ENCODE results near the gene TRABD2A. TPM values are rescaled to one million over a fixed set of nuclear protein-coding genes. Genes with fewer than 3 reads are reported as not detected.
A peak's percentile ranks its signal among the peaks of the same experiment; 100 is the strongest.

Gene TRABD2A
- total and polyA plus RNA-seq, 9 of the 15 experiments (the other 6 are each of a cell fraction or from before 2014, with no cell fraction given): 0.07 to 0.45 (median 0.25) TPM

- TF ChIP-seq ATF3 (IDR thresholded peaks at IDR 0.05) (peak; percentile 99), ATF3 (CRISPR knock-in tag; conservative IDR thresholded peaks at IDR 0.05) (peak; percentile 63; the same call in 1 of the 2 replicates), JUNB (CRISPR knock-in tag; conservative IDR thresholded peaks at IDR 0.05) (peak; percentile 49; the same call in 1 of the 2 replicates), ZNF668 (CRISPR knock-in tag; IDR thresholded peaks at IDR 0.05) (no peak), PML (IDR thresholded peaks at IDR 0.05; ENCODE audit: low read length) (peak; percentile 15; the same call in 1 of the 2 replicates), SMARCA4 (IDR thresholded peaks at IDR 0.05) (peak; percentile 84), EP400 (IDR thresholded peaks at IDR 0.05) (peak; percentile 86)
Measured at GRCh38 chr2:84919885-84920580, 39.1 kb upstream of the TRABD2A start (continued).

DNA sequence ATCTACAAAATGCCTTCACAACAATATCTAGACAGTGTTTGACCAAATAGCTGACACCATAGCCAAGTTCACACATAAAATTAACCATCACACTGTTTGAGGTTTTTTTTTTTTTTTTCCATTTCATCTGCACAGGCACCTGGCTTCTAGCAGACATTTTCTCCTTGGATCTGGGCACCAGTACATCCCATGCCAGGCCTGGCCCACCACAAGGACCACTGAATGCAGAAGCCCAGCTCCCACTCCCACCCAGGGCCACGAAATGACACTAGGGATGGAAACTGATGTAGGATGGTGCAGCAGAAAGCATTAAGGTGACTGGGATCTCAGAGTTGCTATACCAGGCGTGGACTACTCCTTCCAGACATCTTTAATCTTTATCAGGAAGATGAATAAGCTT, 37.5 kb upstream of the TRABD2A start:
- no peak overlapping the region for H3K4me2 ChIP-seq (ENCODE audit: insufficient read depth, low read length)
- CTCF ChIA-PET (ENCODE audit: low intra/inter-chr PET ratio): no interaction called here
- 39% methylated on average over 2 of the region's 2 CpGs for WGBS (ENCODE audit: insufficient coverage, low coverage, missing lambda C conversion rate)
- TF ChIP-seq TAF7 (tag; IDR thresholded peaks at IDR 0.05) (no peak), NFIX (CRISPR knock-in tag; IDR thresholded peaks at IDR 0.05; ENCODE audit: low read depth) (no peak), ARID1B (IDR thresholded peaks at IDR 0.05) (no peak), KDM5B (IDR thresholded peaks at IDR 0.05; ENCODE audit: insufficient replicate concordance, low read depth, low read length) (no peak), GATAD2A (IDR thresholded peaks at IDR 0.05) (no peak), FUS (optimal IDR thresholded peaks at IDR 0.05; ENCODE audit: low read depth, low read length) (no peak), SAFB (IDR thresholded peaks at IDR 0.05; ENCODE audit: borderline replicate concordance, low read depth, low read length) (no peak), HMG20A (CRISPR knock-in tag; conservative IDR thresholded peaks at IDR 0.05) (no peak), ZNF518B (CRISPR knock-in tag; IDR thresholded peaks at IDR 0.05) (no peak)
- TF ChIP-seq, protein P1, sequence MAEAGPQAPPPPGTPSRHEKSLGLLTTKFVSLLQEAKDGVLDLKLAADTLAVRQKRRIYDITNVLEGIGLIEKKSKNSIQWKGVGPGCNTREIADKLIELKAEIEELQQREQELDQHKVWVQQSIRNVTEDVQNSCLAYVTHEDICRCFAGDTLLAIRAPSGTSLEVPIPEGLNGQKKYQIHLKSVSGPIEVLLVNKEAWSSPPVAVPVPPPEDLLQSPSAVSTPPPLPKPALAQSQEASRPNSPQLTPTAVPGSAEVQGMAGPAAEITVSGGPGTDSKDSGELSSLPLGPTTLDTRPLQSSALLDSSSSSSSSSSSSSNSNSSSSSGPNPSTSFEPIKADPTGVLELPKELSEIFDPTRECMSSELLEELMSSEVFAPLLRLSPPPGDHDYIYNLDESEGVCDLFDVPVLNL (CRISPR knock-in tag; IDR thresholded peaks at IDR 0.05; ENCODE audit: low read depth): no peak

More for the DNA sequence above, 37.5 kb upstream of the TRABD2A start:
- H3K9ac ChIP-seq (ENCODE audit: insufficient read depth in 1 of 2, low read depth in 2 of 2, low read length in 2 of 2): no peak overlapping the region
- in situ Hi-C loops (cut with MboI) (no loop called here), intact Hi-C loops (cut with micrococcal nuclease) (no loop called here)
- no peak overlapping the region for H3K27ac ChIP-seq (ENCODE audit: extremely low read depth, low read depth, low read length)
- FAIRE-seq (no peak), ATAC-seq (no peak), DNase-seq (ENCODE audit: extremely low read depth in 1 of 4, low spot score in 3 of 4) (no peak)
- no peak overlapping the region for H3K4me3 ChIP-seq
- POLR2A ChIA-PET: interaction anchor here (0.6 to 5.1 kb wide), 3 partner anchors 12 to 420 kb away, joined by 3 to 78 read pairs (median 3); partner anchors contain the start of gene TMSB10
- no peaks in the 10 kb centered on the region for H3K36me3 ChIP-seq (ENCODE audit: control insufficient read depth, insufficient read depth, low read length)
- no peaks in the 10 kb centered on the region for H3K79me2 ChIP-seq (ENCODE audit: control insufficient read depth, insufficient read depth, low read length)
- no peaks in the 10 kb centered on the region for H3K9me3 ChIP-seq (replicated peaks; ENCODE audit: control insufficient read depth, insufficient read depth, low read depth, low read length)
- no peaks in the 10 kb centered on the region for H4K20me1 ChIP-seq (replicated peaks; ENCODE audit: control insufficient read depth, insufficient read depth, low read length)
- peak overlapping the region; percentile 69 for H2AFZ ChIP-seq (ENCODE audit: low read depth, low read length)
- peaks cover 0 to 13% of the 10 kb centered on the region in 2 experiments; a peak in 3 of 5 replicates for H3K4me1 ChIP-seq (replicated peaks in 1 of 2; ENCODE audit: control insufficient read depth in 2 of 2, insufficient read depth in 2 of 2, low read length in 2 of 2)
- H3K9me1 ChIP-seq (ENCODE audit: control insufficient read depth, insufficient read depth, low read length): no peaks in the 10 kb centered on the region
- no peaks in the 10 kb centered on the region for H3K27me3 ChIP-seq (ENCODE audit: control insufficient read depth in 2 of 2, insufficient read depth in 2 of 2, low read length in 2 of 2)
- no TSS peak for BruUV-seq (replicated peaks)
